Lower leg skin (tissue), 3 donors: Measurements from ENCODE around the gene GAGE10.

ENCODE experiments used
- CTCF ChIP-seq, 3 donors: fragments of 450-650 bp; IDR thresholded peaks; one replicate each; pipeline ENCODE4 v1.5.1; 2016; ENCODE audit warnings: antibody characterized with exemption in 3 of 3, mild to moderate bottlenecking in 3 of 3, moderate library complexity in 2 of 3
- POLR2A ChIP-seq, 2 donors: fragments of 450-650 bp; IDR thresholded peaks; one replicate each; pipeline ENCODE4 v1.6.1; 2016 to 2017; ENCODE audit warnings: antibody characterized with exemption in 2 of 2, mild to moderate bottlenecking in 1 of 2, moderate library complexity in 1 of 2

DNA sequence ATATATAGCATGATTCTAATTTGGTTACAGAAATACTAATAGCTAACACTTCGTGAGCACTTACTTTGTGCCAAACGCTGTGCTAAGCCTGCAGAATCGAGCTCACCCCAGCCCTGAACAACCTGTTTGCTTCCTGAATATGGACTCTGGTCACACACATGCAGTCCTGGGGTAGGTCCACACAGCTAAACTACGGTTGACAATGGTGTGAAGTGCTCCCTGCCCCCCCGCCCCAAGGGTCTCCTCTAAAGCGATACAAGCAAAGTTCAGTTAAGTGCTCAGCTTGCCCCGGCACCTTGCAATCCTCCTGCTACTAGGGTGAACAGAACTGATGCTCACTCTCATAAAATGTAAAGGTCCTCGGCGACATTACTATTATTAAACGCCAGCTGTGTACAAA is 39.8 kb upstream of the GAGE10 start:
- TF ChIP-seq CTCF (IDR thresholded peaks at IDR 0.05) (no peak), POLR2A (IDR thresholded peaks at IDR 0.05) (no peak)
